Right forelimb (tissue), 1 donor: Measurements from ENCODE around the gene IL1A.
A peak's percentile ranks its signal among the peaks of the same experiment; 100 is the strongest.

ENCODE experiments used
- DNase-seq: peaks from one replicate; pipeline ENCODE4 v3.0.0-alpha.2; 2018

IL1A gene

DNA sequence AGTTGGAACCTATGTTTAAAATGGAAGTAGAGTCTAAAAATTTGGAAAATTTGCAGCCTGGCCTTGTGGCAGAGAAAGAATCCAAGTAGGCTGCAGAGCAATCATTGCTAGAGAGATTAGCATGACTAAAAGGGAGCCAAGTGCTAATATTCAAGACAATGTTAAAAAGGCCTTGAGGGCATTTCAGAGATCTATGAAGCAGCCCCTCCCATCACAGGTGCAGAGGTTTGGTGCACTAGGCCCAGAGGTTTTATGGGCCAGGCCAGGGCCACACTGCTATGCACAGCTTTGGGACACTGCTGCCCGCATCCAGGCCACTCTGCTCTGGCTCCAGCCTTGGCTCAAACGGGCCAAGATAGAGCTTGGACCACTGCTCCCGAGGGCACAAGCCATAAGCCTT, 6.7 kb upstream of the IL1A start:
- DNase-seq = no peak

DNA sequence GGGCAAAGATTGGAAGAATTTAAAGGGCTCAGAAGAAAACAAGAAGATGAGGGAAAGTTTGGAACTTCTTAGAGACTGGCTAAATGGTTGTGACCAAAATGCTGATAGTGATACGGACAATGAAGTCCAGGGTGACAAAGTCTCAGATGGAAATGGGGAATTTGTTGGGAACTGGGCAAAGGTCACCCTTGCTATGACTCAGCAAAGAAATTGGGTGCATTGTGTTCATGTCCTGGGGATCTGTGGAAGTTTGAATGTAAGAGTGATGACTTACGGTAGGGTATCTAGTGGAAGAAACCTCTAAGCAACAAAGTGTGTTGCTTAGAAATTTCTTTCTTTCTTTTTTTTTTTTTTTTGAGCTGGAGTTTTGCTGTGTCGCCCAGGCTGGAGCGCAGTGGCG, 6.0 kb upstream of the IL1A start:
- DNase-seq = no peak

DNA sequence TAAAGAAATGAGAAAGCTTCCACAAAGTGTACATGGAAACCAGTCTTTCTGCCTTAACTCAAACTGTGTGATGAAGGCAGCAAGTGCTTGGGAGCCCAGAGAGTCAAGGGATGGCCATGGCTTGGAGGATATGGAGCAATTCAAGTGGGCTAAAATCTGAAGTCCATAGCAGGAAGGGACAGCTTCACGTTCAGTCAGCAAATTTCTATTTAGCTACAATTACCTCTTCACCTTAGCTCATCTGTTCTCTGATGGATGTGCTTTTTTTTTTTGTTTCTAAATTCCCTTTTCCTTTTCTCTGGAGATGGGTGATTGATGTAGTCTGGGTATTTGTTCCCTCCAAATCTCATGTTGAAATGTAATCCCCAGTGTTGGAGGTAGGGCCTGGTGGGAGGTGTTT, 4.9 kb upstream of the IL1A start:
- no peak for DNase-seq

DNA sequence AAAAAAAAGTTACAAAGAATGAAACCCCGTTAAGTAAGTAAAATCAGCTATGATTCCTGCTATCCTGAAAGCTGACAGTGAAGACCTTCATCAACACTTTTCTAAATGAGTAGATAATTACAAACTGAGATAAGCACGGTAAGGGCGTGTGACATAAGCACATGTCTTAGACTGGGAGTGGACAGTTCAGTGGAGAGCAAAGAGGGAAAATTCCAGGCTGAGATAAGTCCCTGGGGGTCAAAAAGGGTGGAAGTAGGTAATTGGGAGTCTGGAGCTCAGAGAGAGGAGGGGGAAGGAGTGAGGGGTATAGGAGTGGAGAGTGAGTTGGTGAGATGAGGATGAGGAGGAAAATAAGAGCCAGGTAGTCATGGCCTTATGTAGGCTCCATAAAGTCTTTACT, 4.4 kb upstream of the IL1A start:
- DNase-seq = no peak

DNA sequence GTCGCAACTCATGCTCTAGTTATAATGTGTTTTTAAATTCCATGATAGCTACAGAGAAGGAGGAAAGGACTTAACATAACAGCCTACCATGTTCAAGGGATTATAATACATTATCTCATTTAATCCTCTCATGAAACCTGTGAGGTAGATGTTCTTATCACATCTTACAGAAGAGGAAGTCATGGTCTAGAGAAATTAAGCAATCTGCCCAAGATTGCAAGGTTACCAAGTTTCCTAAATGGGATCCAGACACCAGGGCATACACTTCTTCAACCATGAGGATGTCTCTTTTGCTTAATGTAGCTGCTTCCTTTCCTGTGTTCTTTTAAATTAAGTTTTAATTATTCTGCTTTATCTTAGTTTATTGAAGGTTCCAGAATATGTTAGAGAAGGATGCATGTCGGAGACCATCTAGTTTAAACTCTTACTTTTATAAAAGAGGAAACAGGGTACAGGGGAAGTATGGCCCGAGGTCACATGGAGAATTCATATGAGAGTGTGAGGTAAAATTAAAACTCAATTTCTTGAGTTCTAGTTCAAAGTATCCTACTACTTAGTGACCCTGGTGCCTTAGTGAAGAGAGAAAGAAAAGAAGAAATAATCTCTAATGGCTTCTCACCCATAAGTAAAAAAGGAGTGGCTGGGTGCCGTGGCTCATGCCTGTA, 3.6 kb upstream of the IL1A start:
- DNase-seq = no peak

DNA sequence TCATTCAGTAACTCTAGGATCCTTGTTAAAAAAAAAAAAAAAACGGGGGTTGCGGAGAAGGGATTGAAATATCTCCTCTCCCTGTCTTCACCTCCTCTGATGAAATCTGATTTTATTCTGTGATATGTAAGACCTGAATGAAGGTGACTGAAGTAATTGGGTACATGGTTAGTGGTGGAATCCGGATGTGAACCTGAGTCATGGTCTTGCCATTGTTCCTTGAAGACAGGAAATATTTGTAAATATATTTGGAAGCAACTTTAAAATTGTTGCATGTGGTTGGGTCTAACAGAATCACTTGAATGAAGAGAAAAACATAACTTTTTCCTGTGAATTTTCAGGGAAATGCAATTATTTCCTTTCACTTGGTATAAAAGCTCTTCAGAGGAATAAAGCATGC, 3.0 kb upstream of the IL1A start:
- DNase-seq = no peak

DNA sequence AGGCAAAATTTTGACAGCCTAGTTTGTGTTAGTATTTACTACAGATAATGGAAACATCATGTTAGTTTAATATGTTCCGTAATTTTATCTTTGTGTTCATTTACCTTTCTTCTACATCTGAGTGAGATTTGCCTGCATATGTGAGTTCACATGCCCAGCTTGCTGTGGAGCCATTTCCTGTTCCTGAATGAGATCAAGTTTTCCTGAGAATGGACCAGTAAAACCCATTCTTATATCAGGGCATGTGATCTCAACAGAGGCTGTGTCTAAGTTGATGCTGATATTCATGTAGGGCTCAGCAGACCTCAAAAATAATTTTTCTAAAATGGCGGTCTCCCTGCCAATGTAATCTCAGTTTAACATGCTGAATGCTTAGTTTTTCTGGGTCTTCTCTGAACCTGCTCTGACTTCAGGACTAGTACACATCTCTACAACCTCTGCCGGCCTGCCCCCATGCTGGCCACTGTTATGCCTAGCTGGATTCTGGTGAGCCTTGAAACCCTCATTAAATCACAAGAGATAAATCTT, 1.0 kb downstream of the IL1A start:
- DNase-seq = no peak

DNA sequence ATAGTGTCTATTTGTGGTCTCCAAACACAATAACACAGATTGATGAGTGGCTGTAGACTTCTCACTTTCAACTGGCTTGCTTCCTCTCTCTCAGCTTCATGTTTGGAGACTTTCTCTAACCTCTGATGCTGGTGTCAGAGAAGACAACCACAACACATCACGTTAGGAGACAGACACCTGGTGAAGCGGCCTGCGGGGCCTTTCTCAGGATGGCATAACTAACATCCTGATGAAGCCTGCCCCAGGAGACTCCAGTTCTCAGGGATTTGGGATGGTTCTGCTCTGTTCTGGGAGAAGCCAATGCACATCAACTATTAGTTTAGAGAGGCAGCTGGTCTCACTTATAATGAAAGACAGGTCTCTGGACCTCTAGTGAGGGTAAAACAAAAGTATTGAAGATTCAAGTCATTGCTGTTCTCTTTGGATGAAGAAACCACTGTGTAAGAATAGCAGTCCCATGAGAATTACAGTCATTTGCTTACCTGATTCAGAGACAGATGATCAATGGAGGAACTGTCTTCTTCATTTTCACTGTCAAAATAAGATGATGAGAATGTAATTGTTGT, 2.0 kb downstream of the IL1A start:
- no peak for DNase-seq

DNA sequence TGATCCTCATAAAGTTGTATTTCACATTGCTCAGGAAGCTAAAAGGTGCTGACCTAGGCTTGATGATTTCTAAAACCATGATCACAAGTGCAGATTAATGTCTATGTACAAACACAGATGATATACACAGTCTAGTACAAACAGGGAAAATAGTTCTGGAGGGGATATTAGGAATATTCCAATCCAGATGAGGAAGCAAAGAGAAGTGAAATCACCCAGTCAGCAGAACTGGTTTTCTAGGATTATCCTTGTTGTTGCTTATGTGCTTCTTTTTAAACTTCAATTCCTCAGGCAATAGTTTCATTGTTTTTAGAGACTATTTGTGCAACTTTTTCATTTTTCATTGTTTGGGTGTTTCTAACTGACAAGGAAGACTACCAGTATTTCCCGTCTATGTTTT, 4.7 kb downstream of the IL1A start:
- DNase-seq = no peak

DNA sequence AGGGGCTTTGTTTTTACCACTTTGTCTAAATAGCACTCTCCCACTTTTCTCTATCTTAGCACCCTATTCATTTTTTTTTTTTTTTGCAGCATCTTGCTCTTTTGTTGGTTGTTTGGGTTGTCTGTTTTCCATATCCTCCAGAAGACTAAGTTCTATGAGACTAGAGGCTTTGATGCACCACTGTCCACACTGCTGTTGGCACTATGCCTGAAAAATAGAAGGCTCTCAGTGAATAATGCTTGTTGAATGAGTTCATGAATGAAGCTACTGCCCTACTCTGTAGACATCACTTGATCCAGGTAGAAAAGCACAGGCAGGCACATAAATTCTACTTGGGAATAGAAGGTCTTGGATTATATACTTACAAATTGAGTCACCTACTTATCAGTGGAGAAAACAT, 7.3 kb downstream of the IL1A start:
- no peak for DNase-seq

DNA sequence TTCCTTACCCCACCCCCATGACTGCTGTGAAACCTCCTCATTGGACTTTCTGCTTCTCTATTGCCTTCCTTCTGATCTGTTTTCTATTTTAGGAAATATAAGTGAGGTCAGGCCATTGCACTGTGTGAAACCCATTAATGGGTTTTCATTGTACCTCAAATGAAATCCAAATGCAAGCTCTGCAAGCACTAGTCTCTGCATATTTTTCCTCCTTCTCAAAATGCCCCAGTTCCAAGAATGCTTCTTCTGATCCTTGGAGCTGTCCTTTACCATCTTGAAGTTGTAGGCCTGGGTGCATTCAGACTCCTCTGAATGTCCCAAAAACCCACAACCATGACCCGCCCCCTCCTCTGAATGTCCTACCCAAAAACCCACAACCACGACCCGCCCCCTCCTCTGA, 8.2 kb downstream of the IL1A start:
- no peak for DNase-seq

DNA sequence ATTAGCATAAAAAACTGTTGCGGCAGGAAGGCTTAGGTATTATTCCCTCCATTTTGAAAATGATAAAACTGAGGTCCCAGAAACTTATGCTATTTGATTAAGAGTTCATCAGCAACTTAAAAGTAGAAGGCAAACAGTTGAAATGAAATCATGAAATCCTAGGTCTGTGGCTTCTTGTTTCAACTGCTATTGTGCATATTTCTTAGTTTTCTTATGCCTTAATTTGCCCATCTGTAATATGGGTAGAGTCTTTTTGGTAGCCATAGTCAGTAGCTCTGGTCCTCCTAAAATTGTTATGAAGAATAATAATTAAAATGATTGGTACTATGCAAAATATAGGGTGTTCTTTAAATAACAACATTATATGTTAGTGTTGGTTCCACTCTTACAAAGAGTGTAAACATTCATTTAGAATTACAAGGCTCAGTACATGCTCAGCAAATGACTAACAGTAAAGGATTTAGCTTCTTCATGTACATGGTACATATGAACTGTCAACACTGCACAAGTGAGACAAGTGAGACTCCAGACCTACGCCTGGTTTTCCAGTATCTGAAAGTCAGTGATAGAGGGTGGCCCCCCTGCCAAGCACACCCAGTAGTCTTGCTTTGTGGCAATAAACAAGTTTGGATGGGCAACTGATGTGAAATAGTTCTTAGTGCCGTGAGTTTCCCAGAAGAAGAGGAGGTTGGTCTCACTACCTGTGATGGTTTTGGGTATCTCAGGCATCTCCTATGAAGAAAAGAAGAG, 9.6 kb downstream of the IL1A start:
- no peak for DNase-seq

DNA sequence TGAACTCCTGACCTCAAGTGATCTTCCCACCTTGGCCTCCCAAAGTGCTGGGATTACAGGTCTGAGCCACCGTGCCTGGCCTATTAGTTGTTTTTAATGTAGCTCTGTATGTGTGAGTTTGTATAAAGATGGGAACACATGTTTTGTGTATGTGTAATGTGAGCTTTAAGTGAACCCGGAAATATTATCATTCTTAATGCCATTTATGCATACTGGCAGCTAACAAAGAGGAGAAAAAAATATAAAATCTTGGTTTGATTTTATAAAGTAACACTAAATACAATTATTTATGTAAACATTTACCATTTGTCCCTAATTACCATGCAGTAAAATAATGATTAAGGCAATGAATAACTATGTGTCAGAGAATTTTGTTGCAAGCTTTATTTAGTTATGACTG, 10.7 kb downstream of the IL1A start:
- no peak for DNase-seq

DNA sequence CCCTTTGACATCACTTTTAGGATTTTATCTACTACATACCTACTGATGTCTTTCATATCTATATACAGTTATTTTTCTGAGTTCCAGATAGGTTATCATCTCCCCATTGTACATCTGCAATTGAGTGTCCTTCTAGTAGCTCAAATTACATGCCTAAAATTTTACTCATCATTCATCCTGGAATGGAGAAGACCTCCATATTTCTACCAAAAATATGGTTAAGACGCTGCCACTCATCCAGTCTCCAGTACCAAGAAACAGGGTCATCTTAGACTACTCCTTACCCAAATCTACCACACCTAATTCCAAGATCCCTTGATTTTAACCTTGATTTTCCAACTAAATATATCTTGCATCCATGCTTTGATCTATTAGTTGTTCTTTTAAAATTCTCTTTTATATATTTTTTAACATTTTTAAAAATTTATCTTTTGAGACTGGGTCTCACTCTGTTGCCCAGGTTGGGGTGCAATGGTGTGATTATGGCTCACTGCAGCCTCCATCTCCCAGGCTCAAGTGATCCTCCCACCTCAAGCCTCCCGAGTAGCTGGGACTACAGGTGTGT, 11.3 kb downstream of the IL1A start:
- DNase-seq = no peak

DNA sequence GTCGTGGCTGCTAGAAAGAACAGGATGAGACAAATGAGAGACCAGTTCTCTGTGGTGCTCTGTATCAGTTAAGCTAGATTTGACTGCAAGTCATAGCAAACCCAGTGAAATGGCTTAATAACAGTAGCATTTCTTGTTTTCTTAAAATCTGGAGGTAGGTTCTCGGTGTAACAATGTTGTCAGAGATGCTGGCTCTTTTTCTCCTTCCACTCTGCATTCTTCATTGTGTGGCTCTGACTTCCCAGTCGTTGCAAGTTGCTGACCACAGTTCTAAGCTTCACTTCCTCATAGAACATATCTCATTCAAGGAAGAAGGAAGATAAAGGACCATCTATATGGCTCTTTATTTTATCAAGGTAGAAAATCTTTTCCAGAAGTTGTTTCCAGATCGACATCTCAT, 12.0 kb downstream of the IL1A start:
- DNase-seq = no peak

DNA sequence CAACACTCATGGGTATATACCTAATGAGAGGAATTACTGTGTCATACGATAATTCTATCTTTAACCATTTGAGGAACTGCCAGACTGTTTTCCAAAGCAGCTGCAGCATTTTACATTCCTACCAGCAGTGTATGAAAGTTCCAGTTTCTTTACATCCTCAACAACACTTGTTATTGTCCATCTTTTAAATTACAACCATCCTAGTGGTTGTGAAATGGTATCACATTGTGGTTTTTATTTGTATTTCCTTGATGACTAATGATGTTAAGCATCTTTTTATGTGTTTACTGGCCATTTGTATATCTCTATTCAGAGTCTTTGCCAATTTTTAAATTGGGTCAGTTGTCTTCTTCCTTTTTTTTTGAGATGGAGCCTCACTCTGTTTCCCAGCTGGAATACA, 15.9 kb downstream of the IL1A start:
- no peak for DNase-seq

DNA sequence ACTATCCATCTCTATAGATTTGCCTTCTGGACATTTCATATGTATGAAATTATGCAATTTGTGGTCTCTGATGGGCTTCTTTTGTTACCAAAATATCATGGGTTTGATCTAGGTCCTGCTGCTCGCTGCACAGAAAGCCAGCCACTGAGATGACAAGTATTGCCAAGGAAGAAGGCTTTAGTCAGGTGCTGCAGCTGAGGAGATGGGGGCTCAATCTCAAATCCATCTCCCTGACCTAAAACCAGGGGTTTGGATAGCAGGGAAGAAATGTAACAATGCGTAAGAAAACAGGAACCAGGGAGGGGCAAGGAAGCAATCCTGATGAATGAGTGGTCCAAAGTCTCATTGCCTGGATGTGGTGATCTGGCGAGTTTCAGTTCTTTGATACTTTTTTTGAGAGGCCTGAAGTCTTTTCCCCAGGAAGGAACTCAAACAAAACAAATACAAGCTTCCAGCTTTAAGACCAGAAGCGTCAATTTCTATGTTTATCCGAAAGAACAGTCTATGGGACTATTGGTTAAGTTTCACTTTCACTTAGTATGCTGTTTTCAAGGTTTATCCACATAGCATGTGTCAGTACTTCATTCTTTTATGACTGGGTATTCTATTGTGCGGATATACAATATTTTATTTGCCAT, 16.5 kb downstream of the IL1A start:
- no peak for DNase-seq

DNA sequence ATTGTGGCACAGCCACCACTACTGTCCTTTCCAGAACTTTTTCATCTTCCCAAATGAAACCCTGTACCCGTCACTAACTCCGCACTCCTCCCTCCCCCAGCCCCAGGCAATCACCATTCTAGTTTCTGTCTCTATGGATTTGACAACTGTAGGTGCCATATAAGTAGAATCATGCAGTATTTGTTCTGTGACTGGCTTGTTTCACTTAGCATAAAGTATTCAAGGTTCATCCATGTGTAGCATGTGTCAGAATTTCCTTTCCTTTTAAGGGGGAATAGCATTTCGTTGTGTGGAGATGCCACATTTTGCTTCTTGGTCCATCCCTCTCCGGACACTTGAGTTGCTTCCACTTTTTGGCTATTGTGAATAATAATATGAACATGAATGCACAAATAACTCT, 19.0 kb downstream of the IL1A start:
- no peak for DNase-seq

DNA sequence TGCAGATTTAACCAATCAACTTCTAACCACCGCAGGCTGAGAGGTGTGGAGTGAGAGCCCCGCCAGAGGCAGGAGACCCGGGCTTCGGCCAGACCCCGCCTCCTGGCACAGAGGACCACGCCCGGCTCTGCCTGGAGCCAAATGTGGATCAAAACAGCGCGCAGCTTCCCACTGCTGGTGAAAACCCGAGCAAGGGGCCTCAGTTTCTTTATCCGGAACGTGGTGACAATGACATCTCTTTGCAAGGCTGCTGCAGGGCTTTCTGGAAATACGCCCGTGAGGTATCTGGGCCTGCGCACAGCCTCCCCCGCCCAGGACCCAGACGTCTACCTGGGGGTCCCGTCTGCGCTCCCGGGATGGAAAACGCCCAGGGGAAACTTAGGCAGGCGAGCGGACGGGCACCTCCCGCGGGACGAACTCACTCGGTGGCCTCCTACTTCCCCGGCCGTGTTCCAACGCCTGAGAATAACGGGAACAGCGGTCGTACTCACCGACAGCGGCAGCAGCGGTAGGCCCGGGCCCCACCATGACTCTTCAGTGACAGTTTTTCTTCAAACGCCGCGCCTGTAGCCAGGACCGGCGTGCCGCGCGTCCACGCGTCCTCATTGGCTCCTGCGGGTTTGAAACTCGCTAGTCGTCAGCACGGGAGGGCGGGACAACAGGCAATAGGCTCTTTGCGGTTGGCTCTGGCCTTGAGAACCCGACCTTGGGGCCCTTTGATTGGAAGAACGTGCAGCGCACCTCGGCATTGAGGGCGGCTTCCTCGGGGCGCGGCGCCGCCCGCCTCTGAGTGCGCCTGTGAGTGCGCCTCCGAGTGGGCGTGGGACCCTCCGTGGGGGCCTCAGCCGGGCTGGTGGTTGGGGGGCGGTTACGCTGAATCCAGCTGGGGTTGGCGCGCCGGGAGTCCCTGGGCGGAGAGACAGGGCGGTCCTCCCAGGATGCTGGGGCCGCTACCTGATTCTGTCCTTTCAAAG, 19.9 kb downstream of the IL1A start, which contains the start of gene CKAP2L:
Gene CKAP2L, minus strand, starts transcription at position 539 of the 974 bp plus-strand sequence. Its CDS starts 11 bp downstream, at position 528.
- peak; percentile 96 for DNase-seq

DNA sequence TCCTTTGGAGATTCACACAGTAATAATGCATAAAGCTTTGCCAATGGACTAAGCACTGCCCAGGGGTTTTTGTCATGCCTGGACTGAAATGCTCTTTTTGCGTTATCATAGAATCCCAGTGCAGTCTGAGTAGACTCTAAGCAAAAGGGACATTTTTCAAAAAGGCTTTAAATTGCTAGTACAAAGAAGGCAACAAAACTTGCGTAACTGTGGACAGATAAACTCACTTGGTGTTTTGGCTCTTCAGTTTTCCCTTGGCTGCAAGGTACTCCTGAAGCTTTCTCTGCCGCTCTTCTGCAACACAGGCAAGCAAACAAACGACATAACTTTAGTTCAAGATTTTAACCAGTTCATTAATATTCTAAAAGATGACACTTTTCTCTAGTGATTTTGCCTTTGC, 22.0 kb downstream of the IL1A start:
- DNase-seq = no peak

DNA sequence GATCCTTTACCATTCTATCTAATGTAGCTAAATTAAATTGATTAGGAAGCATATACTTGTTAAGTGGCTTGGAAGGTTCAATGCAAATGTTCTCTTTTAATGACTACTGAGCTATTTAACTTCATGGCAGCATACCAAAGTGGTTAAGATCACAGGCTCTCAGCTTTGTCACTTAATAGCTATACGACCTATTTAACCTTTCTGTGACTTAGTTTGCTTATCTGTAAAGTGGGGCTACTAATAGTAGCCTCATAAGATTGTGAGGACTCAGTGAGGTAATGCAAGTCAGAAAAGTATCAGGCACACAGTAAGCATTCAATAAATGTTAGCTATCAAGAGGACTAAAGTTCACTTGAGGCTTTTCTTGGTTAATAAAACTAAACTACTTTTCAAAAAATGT, 24.1 kb downstream of the IL1A start:
- DNase-seq = no peak

DNA sequence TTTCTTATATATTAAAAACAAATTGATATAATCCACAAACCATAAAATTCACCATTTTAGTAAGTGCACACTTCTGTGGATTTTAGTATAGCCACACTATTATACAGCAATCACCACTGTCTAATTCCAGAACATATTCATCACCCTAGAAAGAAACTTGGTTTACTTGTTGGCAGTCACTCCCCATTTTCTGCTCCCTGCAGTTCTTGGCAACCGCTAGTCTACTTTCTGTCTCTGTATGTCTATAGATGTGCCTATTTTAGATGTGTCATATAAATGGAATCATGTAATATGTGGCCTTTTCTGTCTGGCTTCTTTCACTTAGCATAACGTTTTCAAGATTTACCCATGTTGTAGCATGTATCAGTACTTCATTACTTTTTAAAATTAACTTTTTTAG, 25.6 kb downstream of the IL1A start:
- no peak for DNase-seq
